Transverse colon (tissue), 4 donors: Measurements from ENCODE around the gene NXPH1. TPM values are rescaled to one million over a fixed set of nuclear protein-coding genes. Genes with fewer than 3 reads are reported as not detected.

Experiments used
- DNase-seq: peaks from one replicate; pipeline ENCODE4 v3.0.0-alpha.2; 2019
- H3K27ac ChIP-seq, 4 donors: fragments of 200-600 bp; sonication (generic); 2 replicates each; pipeline ENCODE4 v1.5.1; 2016 to 2018; ENCODE audit warnings: inconsistent platforms in 4 of 4
- H3K27me3 ChIP-seq: fragments of 200-600 bp; sonication (generic); 2 replicates; pipeline ENCODE4 v1.5.1; 2017; ENCODE audit warnings: inconsistent platforms
- H3K36me3 ChIP-seq, 4 donors: fragments of 200-600 bp; sonication (generic); 2 replicates each; pipeline ENCODE4 v1.5.1; 2017 to 2019; ENCODE audit warnings: inconsistent platforms in 4 of 4
- H3K4me1 ChIP-seq, 4 donors: fragments of 200-600 bp; sonication (generic); 2 replicates each; pipeline ENCODE4 v1.5.1; 2017 to 2020; ENCODE audit warnings: inconsistent platforms in 4 of 4
- H3K4me3 ChIP-seq, 4 donors: fragments of 200-600 bp; sonication (generic); 1 replicate in 1 of 4; 2 replicates in 3 of 4; pipeline versions ENCODE4 v1.5.1 to v1.6.1; 2017 to 2019; ENCODE audit warnings: inconsistent platforms in 4 of 4
- H3K9me3 ChIP-seq, 2 donors: fragments of 200-600 bp; sonication (generic); 2 replicates each; pipeline ENCODE4 v1.5.1; 2017 to 2019; ENCODE audit warnings: inconsistent platforms in 2 of 2
- CTCF ChIP-seq, 5 experiments: fragments of 200-600 bp in 3 of 5; fragments of 450-650 bp in 2 of 5; sonication (generic) in 3 of 5; IDR thresholded peaks; 1 replicate in 2 of 5; 2 replicates in 3 of 5; pipeline ENCODE4 v1.5.1; 2016 to 2017; ENCODE audit warnings: antibody characterized with exemption in 5 of 5, inconsistent platforms in 3 of 5, mild to moderate bottlenecking in 2 of 5, moderate library complexity in 1 of 5
- EP300 ChIP-seq: sonication (generic); formaldehyde crosslinking; IDR thresholded peaks from one replicate; pipeline ENCODE4 v1.6.1; 2017; ENCODE audit warnings: antibody characterized with exemption, low read depth
- POLR2A ChIP-seq: fragments of 450-650 bp; IDR thresholded peaks from one replicate; pipeline ENCODE4 v1.6.1; 2016; ENCODE audit warnings: antibody characterized with exemption, mild to moderate bottlenecking, moderate library complexity
- POLR2AphosphoS5 ChIP-seq, 3 donors: sonication (generic); formaldehyde crosslinking; IDR thresholded peaks; one replicate each; pipeline ENCODE4 v1.6.1; 2016; ENCODE audit warnings: antibody characterized with exemption in 3 of 3
- WGBS, 2 donors: methylation state at CpG; one replicate each; pipeline ENCODE4 v1.1.5; 2018; ENCODE audit warnings: low coverage in 1 of 2; 5-methylcytosine and 5-hydroxymethylcytosine counted together
- in situ Hi-C, 4 donors: fragments of 200-750 bp; cut with MboI; loops; one replicate each; pipeline versions ENCODE4 v1.15.0 to v1.15.1; 2017; ENCODE audit warnings: low sequenced_read_pairs in 3 of 4, low pct_ligation_motif_present in 1 of 4, low pct_unique_long_range_greater_than_20kb in 1 of 4
- intact Hi-C: fragments of 100-400 bp; cut with DNase I; formaldehyde crosslinking; loops from one replicate; pipeline ENCODE4 v1.15.1; 2023; ENCODE audit warnings: low total_unique reads
- total RNA-seq, 4 donors: library from RNA; depleted of rRNA; stranded (reverse); fragments of >200 nt; gene quantifications; one replicate each; pipeline ENCODE4 v1.1.0, GENCODE V29; 2016

The NXPH1 gene
- not detected for total RNA-seq

- no peak for DNase-seq
- intact Hi-C loops (no loop called here), in situ Hi-C loops (loop anchor here in 2 of 4 donors (25.0 kb wide), 1 partner anchor 279 kb away; no protein-coding TSS in a partner anchor)
- Histone ChIP-seq H3K4me1 (peaks cover 0 to 11% (median 0%) of the 10 kb centered on the region in 4 donors), H3K27ac (no peak within 1 kb of the TSS), H3K9me3 (no peaks in the 10 kb centered on the region), H3K4me3 (no peak within 1 kb of the TSS), H3K36me3 (no peaks in the 10 kb centered on the region), H3K27me3 (peaks cover 83% of the 10 kb centered on the region)
- 7 to 8% methylated on average over 8 to 64 of the region's 71 CpGs for WGBS, 2 donors
- TF ChIP-seq CTCF (IDR thresholded peaks at IDR 0.05) (no peak), POLR2AphosphoS5 (IDR thresholded peaks at IDR 0.05) (no peak), POLR2A (no peak), EP300 (no peak)
These were observed at the start of gene NXPH1 for GRCh38 chr7:8433477-8434289. TSS of gene NXPH1 (plus strand) at chr7:8433609.

- TF ChIP-seq POLR2AphosphoS5 (IDR thresholded peaks at IDR 0.05), result no peak
- TF ChIP-seq CTCF (IDR thresholded peaks at IDR 0.05), result no peak
- TF ChIP-seq EP300, result no peak
- TF ChIP-seq POLR2A, result no peak
- 55 to 84% methylated on average over 4 of the region's 4 CpGs for WGBS, 2 donors
- in situ Hi-C loops, result loop anchor here in 1 of 4 donors (25.0 kb wide), 1 partner anchor 2002 kb away; no protein-coding TSS in a partner anchor
- intact Hi-C loops, result no loop called here
- Histone ChIP-seq H3K27ac (no peak overlapping the region), H3K9me3 (no peaks in the 10 kb centered on the region), H3K27me3 (no peaks in the 10 kb centered on the region), H3K4me3 (no peak overlapping the region), H3K4me1 (no peaks in the 10 kb centered on the region), H3K36me3 (no peaks in the 10 kb centered on the region)
- no peak for DNase-seq
These were observed 48.5 kb upstream of the NXPH1 start for GRCh38 chr7:8384901-8385300.

GRCh38 chr7:8386926-8387550, 46.4 kb upstream of the NXPH1 start:
- Histone ChIP-seq H3K4me1 (no peaks in the 10 kb centered on the region), H3K27ac (no peak overlapping the region), H3K9me3 (no peaks in the 10 kb centered on the region), H3K27me3 (peaks cover 4% of the 10 kb centered on the region), H3K4me3 (no peak overlapping the region), H3K36me3 (no peaks in the 10 kb centered on the region)
- no peak for TF ChIP-seq EP300
- no peak for TF ChIP-seq POLR2A
- no peak for TF ChIP-seq POLR2AphosphoS5 (IDR thresholded peaks at IDR 0.05)
- TF ChIP-seq CTCF (IDR thresholded peaks at IDR 0.05), result no peak
- in situ Hi-C loops, result loop anchor here in 1 of 4 donors (25.0 kb wide), 1 partner anchor 2000 kb away; no protein-coding TSS in a partner anchor
- DNase-seq, result no peak
- intact Hi-C loops, result no loop called here
- 69 to 72% methylated on average over 2 to 5 of the region's 5 CpGs for WGBS, 2 donors

GRCh38 chr7:8387551-8388256, 45.7 kb upstream of the NXPH1 start:
- Histone ChIP-seq H3K4me3 (no peak overlapping the region), H3K36me3 (no peaks in the 10 kb centered on the region), H3K27ac (no peak overlapping the region), H3K27me3 (peaks cover 4% of the 10 kb centered on the region), H3K4me1 (no peaks in the 10 kb centered on the region), H3K9me3 (no peaks in the 10 kb centered on the region)
- no peak for DNase-seq
- intact Hi-C loops, result no loop called here
- WGBS, 2 donors, result 90 to 91% methylated on average over 2 to 7 of the region's 7 CpGs
- in situ Hi-C loops, result loop anchor here in 1 of 4 donors (25.0 kb wide), 1 partner anchor 2000 kb away; no protein-coding TSS in a partner anchor
- TF ChIP-seq POLR2AphosphoS5 (IDR thresholded peaks at IDR 0.05), result no peak
